ENCODE data around the gene NRM. TPM values are rescaled to one million over a fixed set of nuclear protein-coding genes. Genes with fewer than 3 reads are reported as not detected.
"Not testable (repeated sequence)": the region's sequence is repeated elsewhere in the genome, so short reads cannot be mapped to it uniquely, and the experiment has no call there.

Gene NRM
- total RNA-seq, 1 donor from 2014 or later: 20.4 TPM

GRCh38 chr6:30679765-30680535, 10.8 kb downstream of the NRM start:
- H3K4me3 ChIP-seq (ENCODE audit: low read depth, low read length): peak overlapping the region; percentile 25
- no peak for DNase-seq (ENCODE audit: low read depth)
- TF ChIP-seq CTCF (conservative IDR thresholded peaks at IDR 0.05; ENCODE audit: low read depth, low read length): no peak

- H3K4me3 ChIP-seq (ENCODE audit: low read depth, low read length): peak overlapping the region; percentile 36
- TF ChIP-seq CTCF (conservative IDR thresholded peaks at IDR 0.05; ENCODE audit: low read depth, low read length): peak; percentile 94
- no peak for DNase-seq (ENCODE audit: low read depth)
These were observed 11.6 kb downstream of the NRM start for GRCh38 chr6:30678964-30679726.

- no peak for TF ChIP-seq CTCF (conservative IDR thresholded peaks at IDR 0.05; ENCODE audit: low read depth, low read length)
- no peak for DNase-seq (ENCODE audit: low read depth)
- no peak overlapping the region for H3K4me3 ChIP-seq (ENCODE audit: low read depth, low read length)
These were observed 14.0 kb downstream of the NRM start for GRCh38 chr6:30676660-30677285.

- peak; percentile 94 for TF ChIP-seq CTCF (conservative IDR thresholded peaks at IDR 0.05; ENCODE audit: low read depth, low read length)
- H3K4me3 ChIP-seq (ENCODE audit: low read depth, low read length): peak within 1 kb of the TSS; percentile 80
- peak; percentile 91 for DNase-seq (ENCODE audit: low read depth)
These were observed 18.1 kb downstream of the NRM start, which contains the start of gene DHX16 for GRCh38 chr6:30672445-30673253. DHX16 (minus strand) TSS chr6:30673006; CDS start chr6:30672841, 165 bp downstream.

- DNase-seq (ENCODE audit: low read depth): no peak
- H3K4me3 ChIP-seq (ENCODE audit: low read depth, low read length): no peak overlapping the region
- TF ChIP-seq CTCF (conservative IDR thresholded peaks at IDR 0.05; ENCODE audit: low read depth, low read length): peak; percentile 40
These were observed 19.8 kb downstream of the NRM start for GRCh38 chr6:30670760-30671527.

GRCh38 chr6:30666300-30666699, 24.5 kb downstream of the NRM start:
- H3K4me3 ChIP-seq (ENCODE audit: low read depth, low read length); DNase-seq (ENCODE audit: low read depth): not testable (repeated sequence)
